ENCODE measurements around the gene ETHE1.

DNA sequence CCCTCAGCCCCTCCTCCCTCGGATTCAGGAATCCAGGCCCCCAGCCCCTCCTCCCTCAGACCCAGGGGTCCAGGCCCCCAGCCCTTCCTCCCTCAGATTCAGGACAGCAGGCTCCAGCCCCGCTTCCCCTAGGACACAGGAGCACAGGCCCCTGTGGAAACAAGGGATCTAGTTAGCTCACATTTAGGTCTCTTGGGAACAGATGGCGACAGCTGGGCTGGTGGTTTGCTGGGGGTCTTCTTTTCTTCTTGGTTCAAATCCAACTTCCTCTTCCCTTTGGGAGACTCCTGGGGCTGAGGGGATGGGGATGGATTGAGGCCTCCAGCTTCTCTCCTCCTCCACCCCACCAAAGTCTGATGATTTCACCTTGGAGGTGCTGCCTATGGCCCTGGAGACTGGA, 25.6 kb upstream of the ETHE1 start:
- TF ChIP-seq POLR2A (IDR thresholded peaks at IDR 0.05; ENCODE audit: low read length): no peak
- no peak for TF ChIP-seq GATA1 (IDR thresholded peaks at IDR 0.05; ENCODE audit: low read depth, low read length)
